ENCODE measurements around the gene B4GAT1. TPM values are rescaled to one million over a fixed set of nuclear protein-coding genes. Genes with fewer than 3 reads are reported as not detected.

B4GAT1 gene
- total and polyA plus RNA-seq, 9 of the 15 experiments (the other 6 are each of a cell fraction or from before 2014, with no cell fraction given): 0.86 to 9.5 (median 3.8) TPM

- TF ChIP-seq, protein P1, sequence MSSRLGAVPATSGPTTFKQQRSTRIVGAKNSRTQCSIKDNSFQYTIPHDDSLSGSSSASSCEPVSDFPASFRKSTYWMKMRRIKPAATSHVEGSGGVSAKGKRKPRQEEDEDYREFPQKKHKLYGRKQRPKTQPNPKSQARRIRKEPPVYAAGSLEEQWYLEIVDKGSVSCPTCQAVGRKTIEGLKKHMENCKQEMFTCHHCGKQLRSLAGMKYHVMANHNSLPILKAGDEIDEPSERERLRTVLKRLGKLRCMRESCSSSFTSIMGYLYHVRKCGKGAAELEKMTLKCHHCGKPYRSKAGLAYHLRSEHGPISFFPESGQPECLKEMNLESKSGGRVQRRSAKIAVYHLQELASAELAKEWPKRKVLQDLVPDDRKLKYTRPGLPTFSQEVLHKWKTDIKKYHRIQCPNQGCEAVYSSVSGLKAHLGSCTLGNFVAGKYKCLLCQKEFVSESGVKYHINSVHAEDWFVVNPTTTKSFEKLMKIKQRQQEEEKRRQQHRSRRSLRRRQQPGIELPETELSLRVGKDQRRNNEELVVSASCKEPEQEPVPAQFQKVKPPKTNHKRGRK (tag; IDR thresholded peaks at IDR 0.05): no peak
- no peak for TF ChIP-seq RFX1 (IDR thresholded peaks at IDR 0.05)
- no peak for TF ChIP-seq KLF13 (tag; IDR thresholded peaks at IDR 0.05; ENCODE audit: borderline replicate concordance, low read depth)
- no peak for TF ChIP-seq CBFB (CRISPR knock-in tag; IDR thresholded peaks at IDR 0.05)
- no peak for TF ChIP-seq PHB2 (IDR thresholded peaks at IDR 0.05; ENCODE audit: low read depth)
- TF ChIP-seq ZNF165 (CRISPR knock-in tag; IDR thresholded peaks at IDR 0.05; ENCODE audit: borderline replicate concordance): no peak
- TF ChIP-seq LCOR (CRISPR knock-in tag; IDR thresholded peaks at IDR 0.05): no peak
- TF ChIP-seq SP2 (IDR thresholded peaks at IDR 0.05; ENCODE audit: extremely low read depth, low read depth, low read length, poor library complexity, severe bottlenecking): no peak
- TF ChIP-seq FOXA1 (IDR thresholded peaks at IDR 0.05; ENCODE audit: borderline replicate concordance): no peak
- TF ChIP-seq FOXA3 (CRISPR knock-in tag; conservative IDR thresholded peaks at IDR 0.05 in 1 of 2, IDR thresholded peaks at IDR 0.05 in 1 of 2): no peak
- peak; percentile 87; the same call in 1 of the 2 replicates for TF ChIP-seq XRCC5 (IDR thresholded peaks at IDR 0.05; ENCODE audit: low read depth, low read length)
- TF ChIP-seq, protein P2, sequence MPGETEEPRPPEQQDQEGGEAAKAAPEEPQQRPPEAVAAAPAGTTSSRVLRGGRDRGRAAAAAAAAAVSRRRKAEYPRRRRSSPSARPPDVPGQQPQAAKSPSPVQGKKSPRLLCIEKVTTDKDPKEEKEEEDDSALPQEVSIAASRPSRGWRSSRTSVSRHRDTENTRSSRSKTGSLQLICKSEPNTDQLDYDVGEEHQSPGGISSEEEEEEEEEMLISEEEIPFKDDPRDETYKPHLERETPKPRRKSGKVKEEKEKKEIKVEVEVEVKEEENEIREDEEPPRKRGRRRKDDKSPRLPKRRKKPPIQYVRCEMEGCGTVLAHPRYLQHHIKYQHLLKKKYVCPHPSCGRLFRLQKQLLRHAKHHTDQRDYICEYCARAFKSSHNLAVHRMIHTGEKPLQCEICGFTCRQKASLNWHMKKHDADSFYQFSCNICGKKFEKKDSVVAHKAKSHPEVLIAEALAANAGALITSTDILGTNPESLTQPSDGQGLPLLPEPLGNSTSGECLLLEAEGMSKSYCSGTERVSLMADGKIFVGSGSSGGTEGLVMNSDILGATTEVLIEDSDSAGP (CRISPR knock-in tag; IDR thresholded peaks at IDR 0.05): no peak
- no peak for TF ChIP-seq HDGF (IDR thresholded peaks at IDR 0.05)
- TF ChIP-seq THRAP3 (IDR thresholded peaks at IDR 0.05; ENCODE audit: borderline replicate concordance): 0 out of 2 replicates have a peak, but pooled peaks have one; percentile 53
- TF ChIP-seq MTA1 (IDR thresholded peaks at IDR 0.05; ENCODE audit: borderline replicate concordance): no peak
- TF ChIP-seq MCM3 (IDR thresholded peaks at IDR 0.05): no peak
- TF ChIP-seq ZEB2 (IDR thresholded peaks at IDR 0.05): no peak
- TF ChIP-seq RBFOX2 (IDR thresholded peaks at IDR 0.05; ENCODE audit: low read depth, low read length): no peak
- TF ChIP-seq KLF16 (IDR thresholded peaks at IDR 0.05): 0 out of 2 replicates have a peak, but pooled peaks have one; percentile 27
- peak; percentile 47; the same call in 1 of the 2 replicates for TF ChIP-seq POLR2A (conservative IDR thresholded peaks at IDR 0.05)
- TF ChIP-seq ZNF146 (CRISPR knock-in tag; IDR thresholded peaks at IDR 0.05; ENCODE audit: unreplicated experiment): no peak
- TF ChIP-seq MTF1 (CRISPR knock-in tag; IDR thresholded peaks at IDR 0.05; ENCODE audit: borderline replicate concordance): no peak
- no peak; the same call in none of the 2 replicates for TF ChIP-seq PML (IDR thresholded peaks at IDR 0.05; ENCODE audit: low read length)
- no peak for TF ChIP-seq ZHX1 (conservative IDR thresholded peaks at IDR 0.05; ENCODE audit: low read length)
- no peak for TF ChIP-seq ZFP30 (CRISPR knock-in tag; IDR thresholded peaks at IDR 0.05; ENCODE audit: borderline replicate concordance)
- no peak for TF ChIP-seq TCF3 (CRISPR knock-in tag; IDR thresholded peaks at IDR 0.05)
Measured at GRCh38 chr11:66363805-66364535, 16.5 kb upstream of the B4GAT1 start (continued).
